Progenitor cell of endocrine pancreas (in vitro differentiated cells): Measurements from ENCODE around the gene C19orf25. TPM values are rescaled to one million over a fixed set of nuclear protein-coding genes. Genes with fewer than 3 reads are reported as not detected.
"Not testable (repeated sequence)": the region's sequence is repeated elsewhere in the genome, so short reads cannot be mapped to it uniquely, and the experiment has no call there.

Experiments
- DNase-seq: peaks from one replicate; pipeline ENCODE4 v3.0.0; 2021; ENCODE audit warnings: low spot score; ENCODE audit not compliant: unreplicated experiment
- H3K27ac Mint-ChIP-seq: 2 replicates; pipeline ENCODE4 v1.8.0; 2021; ENCODE audit warnings: mild to moderate bottlenecking, moderate library complexity, mixed read lengths
- H3K27me3 Mint-ChIP-seq: 2 replicates; pipeline ENCODE4 v1.8.0; 2021; ENCODE audit warnings: mixed read lengths
- H3K36me3 Mint-ChIP-seq: 2 replicates; pipeline ENCODE4 v1.8.0; 2022; ENCODE audit warnings: mixed read lengths; ENCODE audit not compliant: insufficient read depth
- H3K4me1 Mint-ChIP-seq: 2 replicates; pipeline ENCODE4 v1.8.0; 2021; ENCODE audit warnings: low read depth, mixed read lengths
- H3K4me3 Mint-ChIP-seq: 2 replicates; pipeline ENCODE4 v1.8.0; 2021; ENCODE audit warnings: low read depth, mild to moderate bottlenecking, moderate library complexity, mixed read lengths
- H3K9me3 Mint-ChIP-seq: 2 replicates; pipeline ENCODE4 v1.8.0; 2021; ENCODE audit warnings: low read depth, mixed read lengths
- total RNA-seq: library from RNA; stranded (reverse); gene quantifications from 2 replicates; pipeline ENCODE4 v1.2.1, GENCODE V29; 2021
- TF ChIP-seq, protein P1 (sequence below): fragments of 200-600 bp; sonication (generic); IDR thresholded peaks from one replicate; pipeline ENCODE4 v1.5.0; 2021; ENCODE audit warnings: antibody characterized with exemption, mild to moderate bottlenecking; ENCODE audit not compliant: unreplicated experiment

Gene C19orf25
- total RNA-seq, 1 donor from 2014 or later, result 31.3 TPM

DNA sequence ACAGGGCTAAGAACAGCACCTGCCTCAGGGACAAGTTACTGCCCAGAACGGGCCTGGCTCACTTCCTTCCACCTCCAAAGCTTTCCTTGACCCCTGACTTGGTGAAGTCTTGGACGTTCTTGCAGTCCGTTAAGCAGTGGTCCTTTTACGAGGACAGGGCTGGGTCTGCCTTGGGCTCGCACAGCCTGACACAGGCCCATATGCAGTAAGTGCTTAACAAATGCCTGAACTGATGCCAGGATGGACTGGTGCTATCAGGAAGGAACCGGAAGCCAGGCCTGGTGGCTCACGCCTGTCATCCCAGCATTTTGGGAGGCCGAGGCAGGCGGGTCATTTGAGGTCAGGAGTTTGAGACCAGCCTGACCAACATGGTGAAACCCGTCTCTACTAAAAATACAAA is 43.0 kb upstream of the C19orf25 start:
- no peaks in the 10 kb centered on the region for H3K36me3 Mint-ChIP-seq
- no peak overlapping the region for H3K4me3 Mint-ChIP-seq
- H3K27me3 Mint-ChIP-seq, result peaks cover 59% of the 10 kb centered on the region
- H3K27ac Mint-ChIP-seq, result no peak overlapping the region
- DNase-seq, result no peak
- H3K9me3 Mint-ChIP-seq, result no peaks in the 10 kb centered on the region
- peaks cover 4% of the 10 kb centered on the region for H3K4me1 Mint-ChIP-seq
- TF ChIP-seq, protein P1, sequence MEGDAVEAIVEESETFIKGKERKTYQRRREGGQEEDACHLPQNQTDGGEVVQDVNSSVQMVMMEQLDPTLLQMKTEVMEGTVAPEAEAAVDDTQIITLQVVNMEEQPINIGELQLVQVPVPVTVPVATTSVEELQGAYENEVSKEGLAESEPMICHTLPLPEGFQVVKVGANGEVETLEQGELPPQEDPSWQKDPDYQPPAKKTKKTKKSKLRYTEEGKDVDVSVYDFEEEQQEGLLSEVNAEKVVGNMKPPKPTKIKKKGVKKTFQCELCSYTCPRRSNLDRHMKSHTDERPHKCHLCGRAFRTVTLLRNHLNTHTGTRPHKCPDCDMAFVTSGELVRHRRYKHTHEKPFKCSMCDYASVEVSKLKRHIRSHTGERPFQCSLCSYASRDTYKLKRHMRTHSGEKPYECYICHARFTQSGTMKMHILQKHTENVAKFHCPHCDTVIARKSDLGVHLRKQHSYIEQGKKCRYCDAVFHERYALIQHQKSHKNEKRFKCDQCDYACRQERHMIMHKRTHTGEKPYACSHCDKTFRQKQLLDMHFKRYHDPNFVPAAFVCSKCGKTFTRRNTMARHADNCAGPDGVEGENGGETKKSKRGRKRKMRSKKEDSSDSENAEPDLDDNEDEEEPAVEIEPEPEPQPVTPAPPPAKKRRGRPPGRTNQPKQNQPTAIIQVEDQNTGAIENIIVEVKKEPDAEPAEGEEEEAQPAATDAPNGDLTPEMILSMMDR, result no peak

DNA sequence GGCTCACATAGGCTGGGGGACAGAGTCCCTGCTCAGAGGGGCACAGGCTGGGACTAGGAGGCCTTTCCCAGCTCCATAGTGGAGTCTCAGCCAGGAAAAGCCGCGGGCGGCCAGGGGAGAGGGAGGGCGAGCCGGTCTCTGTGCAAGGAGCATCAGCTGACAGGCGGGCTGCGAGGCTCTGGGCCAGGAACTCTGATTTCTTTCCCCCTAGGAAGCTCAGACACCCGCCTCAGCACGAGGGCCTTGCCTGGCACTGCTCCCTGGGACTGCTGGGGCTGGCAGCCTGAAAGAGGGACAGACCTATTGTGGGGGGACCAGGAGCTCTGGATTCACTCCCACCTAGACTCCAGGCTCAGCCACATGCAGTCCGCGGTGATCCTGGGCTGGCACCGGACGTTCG is 42.6 kb upstream of the C19orf25 start:
- H3K4me3 Mint-ChIP-seq, result no peak overlapping the region
- no peak overlapping the region for H3K27ac Mint-ChIP-seq
- peaks cover 61% of the 10 kb centered on the region for H3K27me3 Mint-ChIP-seq
- TF ChIP-seq, protein P1, result no peak
- DNase-seq, result no peak
- H3K9me3 Mint-ChIP-seq, result no peaks in the 10 kb centered on the region
- peaks cover 4% of the 10 kb centered on the region for H3K4me1 Mint-ChIP-seq
- no peaks in the 10 kb centered on the region for H3K36me3 Mint-ChIP-seq

DNA sequence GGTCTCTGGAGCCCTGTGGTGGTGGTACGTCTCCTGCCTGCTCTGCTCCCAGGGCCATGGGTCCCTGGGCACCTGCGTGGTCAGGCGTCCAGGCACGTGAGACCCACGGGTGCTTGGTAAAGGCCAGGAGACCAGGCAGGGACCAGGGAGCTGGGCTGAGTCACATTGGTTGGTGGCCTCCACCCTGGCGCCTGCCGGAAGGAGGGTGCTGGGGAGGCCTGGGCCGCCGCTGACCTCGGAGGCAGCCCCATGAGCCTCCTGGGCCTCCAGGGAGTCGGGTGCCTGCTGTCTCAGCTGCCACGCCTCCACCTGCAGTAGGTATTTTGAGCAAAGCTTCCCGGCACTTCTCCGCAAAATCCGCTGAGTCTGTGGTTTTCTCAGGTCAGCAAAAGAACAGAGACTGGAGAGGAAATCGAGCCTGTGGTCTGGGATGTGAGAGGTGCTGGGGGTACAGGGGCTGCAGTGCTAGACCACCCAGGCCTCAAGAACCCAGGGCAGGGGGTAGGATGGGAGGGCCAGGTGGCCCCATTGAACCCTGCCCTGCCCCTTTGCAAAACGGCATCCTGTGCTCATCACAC is 41.3 kb upstream of the C19orf25 start:
- no peak for DNase-seq
- no peak overlapping the region for H3K27ac Mint-ChIP-seq
- H3K9me3 Mint-ChIP-seq, result no peaks in the 10 kb centered on the region

DNA sequence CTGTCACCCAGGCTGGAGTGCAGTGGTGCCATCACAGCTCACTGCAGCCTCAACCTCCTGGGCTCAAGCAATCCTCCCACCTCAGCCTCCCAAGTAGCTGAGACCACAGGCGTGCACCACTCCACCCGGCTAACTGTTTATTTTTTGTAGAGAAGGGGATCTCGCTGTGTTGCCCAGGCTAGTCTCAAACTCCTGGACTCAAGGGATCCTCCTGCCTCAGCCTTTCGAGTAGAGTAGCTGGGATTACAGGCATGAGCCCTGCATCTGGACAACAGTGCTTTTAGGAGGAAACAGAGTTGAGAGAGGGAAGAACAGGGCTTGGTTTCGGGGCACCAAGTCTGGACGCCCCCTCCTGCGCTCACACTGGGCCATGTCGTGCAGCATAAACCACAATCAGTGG is 40.8 kb upstream of the C19orf25 start:
- not testable (repeated sequence) for H3K36me3 Mint-ChIP-seq, H3K4me3 Mint-ChIP-seq, H3K9me3 Mint-ChIP-seq, DNase-seq, H3K4me1 Mint-ChIP-seq
- Mint-ChIP-seq H3K27me3 (peaks cover 56% of the 10 kb centered on the region), H3K27ac (peak overlapping the region; percentile 77)

More for the DNA sequence above, 41.3 kb upstream of the C19orf25 start:
- peaks cover 4% of the 10 kb centered on the region for H3K4me1 Mint-ChIP-seq
- peaks cover 57% of the 10 kb centered on the region for H3K27me3 Mint-ChIP-seq
- TF ChIP-seq, protein P1, result no peak
- no peaks in the 10 kb centered on the region for H3K36me3 Mint-ChIP-seq
- no peak overlapping the region for H3K4me3 Mint-ChIP-seq

DNA sequence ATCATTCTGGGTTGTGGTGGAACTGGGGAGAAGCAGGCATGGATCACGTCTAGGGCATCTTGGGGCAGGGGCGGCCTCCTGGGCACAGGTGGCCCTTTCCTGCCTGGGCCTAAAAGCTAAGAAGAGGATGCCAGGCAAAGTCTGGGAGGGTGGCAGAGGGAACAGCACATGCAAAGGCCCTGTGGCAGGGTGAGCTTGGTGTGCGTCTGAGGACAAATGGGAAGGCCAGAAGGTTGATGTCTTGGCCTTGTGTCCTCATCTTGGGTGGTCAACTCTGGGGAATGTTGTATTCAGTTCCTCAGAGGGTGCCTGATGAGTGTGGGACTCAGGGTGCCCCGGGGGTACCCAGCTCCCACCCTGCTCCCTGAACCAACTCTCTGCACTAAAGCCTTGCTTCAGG is 39.5 kb upstream of the C19orf25 start:
- Mint-ChIP-seq H3K4me3 (no peak overlapping the region), H3K4me1 (no peaks in the 10 kb centered on the region), H3K36me3 (no peaks in the 10 kb centered on the region), H3K27ac (no peak overlapping the region), H3K9me3 (no peaks in the 10 kb centered on the region), H3K27me3 (peaks cover 53% of the 10 kb centered on the region)
- no peak for DNase-seq
- TF ChIP-seq, protein P1, result no peak

DNA sequence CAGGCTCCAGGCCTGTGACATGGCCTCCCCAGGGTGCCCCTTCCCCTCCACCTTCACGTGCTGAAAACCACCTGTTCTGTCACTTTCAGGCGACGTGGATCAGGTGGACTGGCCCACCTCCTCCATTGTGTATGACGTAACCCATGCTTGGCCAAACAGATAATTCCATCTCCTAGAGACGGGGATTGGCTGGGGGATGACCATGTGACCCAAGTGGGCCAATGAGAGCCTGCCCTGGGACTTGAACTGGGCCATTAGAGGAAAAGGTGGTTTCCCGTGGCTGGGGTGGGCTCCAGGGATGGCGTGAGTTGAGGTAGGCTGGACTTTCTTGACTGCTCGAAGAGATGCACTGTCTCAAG is 37.4 kb upstream of the C19orf25 start:
- H3K27me3 Mint-ChIP-seq, result peaks cover 41% of the 10 kb centered on the region
- H3K4me3 Mint-ChIP-seq, result no peak overlapping the region

More for the DNA sequence above, 37.4 kb upstream of the C19orf25 start:
- Mint-ChIP-seq H3K27ac (no peak overlapping the region), H3K4me1 (no peaks in the 10 kb centered on the region), H3K36me3 (no peaks in the 10 kb centered on the region), H3K9me3 (no peaks in the 10 kb centered on the region)
- no peak for DNase-seq
- TF ChIP-seq, protein P1, result no peak
